ENCODE results near the gene DSP. TPM values are rescaled to one million over a fixed set of nuclear protein-coding genes. Genes with fewer than 3 reads are reported as not detected.

The DSP gene
- total and polyA plus RNA-seq, 10 of the 15 experiments (the other 5 are each of a cell fraction or from before 2014, with no cell fraction given): under 0.01 to 0.36 (median 0.04) TPM; not detected in 4

- TF ChIP-seq CEBPB (IDR thresholded peaks at IDR 0.05; ENCODE audit: borderline replicate concordance in 1 of 2, low read depth in 2 of 2, low read length in 2 of 2): no peak
Observed at GRCh38 chr6:7494638-7495037, 46.8 kb upstream of the DSP start (continued).

DNA sequence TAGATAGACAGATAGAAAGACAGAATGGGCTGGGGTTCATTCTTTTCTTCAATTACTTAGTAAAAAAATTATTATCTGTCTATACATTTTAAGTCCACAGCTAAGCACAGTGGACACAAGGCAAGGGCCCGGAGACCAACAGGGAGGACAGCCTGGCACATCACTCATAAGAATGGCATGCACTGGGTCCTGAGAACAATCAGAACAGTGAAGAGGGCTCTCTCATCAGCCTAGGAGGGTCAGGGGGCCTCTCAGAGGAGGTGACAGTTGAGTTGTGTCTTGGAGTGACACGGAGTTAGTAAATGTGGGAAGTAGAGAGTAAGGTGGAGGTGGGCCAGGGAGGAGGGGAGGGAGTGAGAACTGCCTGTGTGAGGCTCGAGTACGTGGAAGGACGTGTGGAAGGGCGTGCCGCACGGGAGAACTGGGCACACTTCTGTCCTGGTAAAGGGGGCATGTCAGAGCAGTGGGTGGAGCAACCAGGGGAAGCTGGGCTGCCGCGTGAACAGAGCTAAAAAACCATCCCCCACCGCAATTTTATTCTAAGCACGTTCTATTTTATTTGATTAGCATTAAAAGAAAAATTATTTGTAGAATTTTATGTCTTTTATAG lies 45.1 kb upstream of the DSP start:
- no peak overlapping the region for H3K4me3 ChIP-seq
- H3K27ac ChIP-seq (ENCODE audit: control insufficient read depth, insufficient read depth): no peak overlapping the region
- no peak for FAIRE-seq
- TF ChIP-seq SMAD1 (IDR thresholded peaks at IDR 0.05; ENCODE audit: low read depth, partially characterized antibody) (no peak), TCF7 (IDR thresholded peaks at IDR 0.05; ENCODE audit: borderline replicate concordance) (no peak), BRCA1 (IDR thresholded peaks at IDR 0.05; ENCODE audit: low read depth, low read length) (no peak), ZBTB4 (CRISPR knock-in tag; IDR thresholded peaks at IDR 0.05) (no peak), FOXK2 (IDR thresholded peaks at IDR 0.05) (no peak), RELA (IDR thresholded peaks at IDR 0.05; ENCODE audit: borderline replicate concordance, partially characterized antibody) (no peak), CEBPB (IDR thresholded peaks at IDR 0.05; ENCODE audit: borderline replicate concordance in 1 of 2, low read depth in 2 of 2, low read length in 2 of 2) (no peak)
- TF ChIP-seq, protein P1, sequence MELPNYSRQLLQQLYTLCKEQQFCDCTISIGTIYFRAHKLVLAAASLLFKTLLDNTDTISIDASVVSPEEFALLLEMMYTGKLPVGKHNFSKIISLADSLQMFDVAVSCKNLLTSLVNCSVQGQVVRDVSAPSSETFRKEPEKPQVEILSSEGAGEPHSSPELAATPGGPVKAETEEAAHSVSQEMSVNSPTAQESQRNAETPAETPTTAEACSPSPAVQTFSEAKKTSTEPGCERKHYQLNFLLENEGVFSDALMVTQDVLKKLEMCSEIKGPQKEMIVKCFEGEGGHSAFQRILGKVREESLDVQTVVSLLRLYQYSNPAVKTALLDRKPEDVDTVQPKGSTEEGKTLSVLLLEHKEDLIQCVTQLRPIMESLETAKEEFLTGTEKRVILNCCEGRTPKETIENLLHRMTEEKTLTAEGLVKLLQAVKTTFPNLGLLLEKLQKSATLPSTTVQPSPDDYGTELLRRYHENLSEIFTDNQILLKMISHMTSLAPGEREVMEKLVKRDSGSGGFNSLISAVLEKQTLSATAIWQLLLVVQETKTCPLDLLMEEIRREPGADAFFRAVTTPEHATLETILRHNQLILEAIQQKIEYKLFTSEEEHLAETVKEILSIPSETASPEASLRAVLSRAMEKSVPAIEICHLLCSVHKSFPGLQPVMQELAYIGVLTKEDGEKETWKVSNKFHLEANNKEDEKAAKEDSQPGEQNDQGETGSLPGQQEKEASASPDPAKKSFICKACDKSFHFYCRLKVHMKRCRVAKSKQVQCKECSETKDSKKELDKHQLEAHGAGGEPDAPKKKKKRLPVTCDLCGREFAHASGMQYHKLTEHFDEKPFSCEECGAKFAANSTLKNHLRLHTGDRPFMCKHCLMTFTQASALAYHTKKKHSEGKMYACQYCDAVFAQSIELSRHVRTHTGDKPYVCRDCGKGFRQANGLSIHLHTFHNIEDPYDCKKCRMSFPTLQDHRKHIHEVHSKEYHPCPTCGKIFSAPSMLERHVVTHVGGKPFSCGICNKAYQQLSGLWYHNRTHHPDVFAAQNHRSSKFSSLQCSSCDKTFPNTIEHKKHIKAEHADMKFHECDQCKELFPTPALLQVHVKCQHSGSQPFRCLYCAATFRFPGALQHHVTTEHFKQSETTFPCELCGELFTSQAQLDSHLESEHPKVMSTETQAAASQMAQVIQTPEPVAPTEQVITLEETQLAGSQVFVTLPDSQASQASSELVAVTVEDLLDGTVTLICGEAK (IDR thresholded peaks at IDR 0.05; ENCODE audit: borderline replicate concordance): no peak
- intact Hi-C loops (cut with micrococcal nuclease; ENCODE audit: unreplicated experiment): no loop called here
- no peak overlapping the region for H3K9ac ChIP-seq (ENCODE audit: control insufficient read depth, insufficient read depth, low read length)
- H3K4me2 ChIP-seq (ENCODE audit: control insufficient read depth, insufficient read depth): no peak overlapping the region
- SMC1A ChIA-PET (ENCODE audit: uncharacterized antibody, unreplicated experiment): no interaction called here
- no peak overlapping the region for H2AFZ ChIP-seq (ENCODE audit: control insufficient read depth, low read depth, low read length)
- no TSS peak for BruUV-seq (replicated peaks)
- no peaks in the 10 kb centered on the region for H4K20me1 ChIP-seq (ENCODE audit: control insufficient read depth, insufficient read depth)
- WGBS (ENCODE audit: insufficient coverage, insufficient replicate concordance, low lambda C conversion rate, missing lambda C conversion rate): 31% methylated on average over 12 of the region's 12 CpGs
- H3K79me2 ChIP-seq (ENCODE audit: control insufficient read depth, insufficient read depth, low read length): no peaks in the 10 kb centered on the region
- no peaks in the 10 kb centered on the region; a peak in 1 of 4 replicates for H3K27me3 ChIP-seq (replicated peaks in 1 of 2; ENCODE audit: control insufficient read depth in 2 of 2, insufficient read depth in 2 of 2, low read length in 1 of 2)
- in situ Hi-C loops (cut with MboI): no loop called here
- no peaks in the 10 kb centered on the region for H3K36me3 ChIP-seq (ENCODE audit: control insufficient read depth in 2 of 2, insufficient read depth in 2 of 2, low read length in 1 of 2)
- POLR2A ChIA-PET: no interaction called here
- CTCF ChIA-PET: interaction anchor here (0.6 kb wide), 1 partner anchor 227 kb away, joined by 3 read pairs; no protein-coding TSS in a partner anchor
- DNase-seq (ENCODE audit: low read depth, low spot score): no peak
- RAD21 ChIA-PET (ENCODE audit: unreplicated experiment): no interaction called here
- no peaks in the 10 kb centered on the region for H3K9me3 ChIP-seq (replicated peaks; ENCODE audit: control insufficient read depth, insufficient read depth, low read length)
- no peaks in the 10 kb centered on the region for H3K4me1 ChIP-seq (ENCODE audit: control insufficient read depth, insufficient read depth, low read length)
- no peak for ATAC-seq
